Medulla oblongata (tissue), 1 donor: ENCODE results near the gene MT4.

Experiments used
- DNase-seq: peaks from one replicate; pipeline ENCODE4 v3.0.0-alpha.2; 2015; ENCODE audit errors: extremely low spot score

Gene MT4

GRCh38 chr16:56603589-56603988 lies 38.7 kb downstream of the MT4 start:
- peak; percentile 74 for DNase-seq

DNA sequence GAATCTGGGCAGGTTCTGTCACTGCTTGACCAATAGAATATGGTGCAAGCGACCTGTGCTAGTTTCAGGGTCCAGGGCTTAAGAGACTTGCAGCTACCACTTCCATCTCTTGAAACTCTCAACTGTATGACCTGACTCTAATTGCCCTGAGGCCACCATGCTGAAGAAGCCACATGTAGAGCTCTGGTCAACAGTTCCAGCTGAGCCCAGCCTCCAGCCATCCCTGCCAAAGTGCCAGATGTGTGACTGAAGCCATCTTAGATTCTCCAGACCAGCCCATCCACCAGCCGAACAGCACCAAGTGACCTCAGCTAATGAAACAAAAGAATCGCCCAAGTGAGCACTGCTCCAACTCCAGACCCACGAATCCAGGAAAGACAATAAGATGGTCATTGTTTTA lies 40.1 kb downstream of the MT4 start:
- DNase-seq, result no peak

GRCh38 chr16:56605475-56605874 lies 40.6 kb downstream of the MT4 start:
- no peak for DNase-seq

DNA sequence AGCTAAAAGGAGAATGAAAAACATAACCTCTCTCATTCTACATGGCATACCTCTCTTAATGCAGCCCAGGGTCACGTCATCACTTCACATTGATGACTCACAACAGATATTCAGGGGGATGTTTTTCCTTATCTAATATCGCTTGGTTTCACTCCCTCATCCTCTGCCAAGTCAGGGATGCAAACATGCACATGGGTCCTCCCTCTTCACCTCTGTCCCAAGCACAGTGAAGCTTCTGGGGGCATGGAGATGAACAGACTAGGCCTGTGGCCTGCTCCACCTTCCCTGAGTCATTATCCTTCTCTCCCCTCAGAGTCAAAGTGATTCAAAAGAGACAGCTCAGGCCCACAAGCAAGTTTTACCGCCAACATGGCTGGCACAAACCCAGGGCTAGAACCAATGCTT lies 41.2 kb downstream of the MT4 start:
- no peak for DNase-seq

DNA sequence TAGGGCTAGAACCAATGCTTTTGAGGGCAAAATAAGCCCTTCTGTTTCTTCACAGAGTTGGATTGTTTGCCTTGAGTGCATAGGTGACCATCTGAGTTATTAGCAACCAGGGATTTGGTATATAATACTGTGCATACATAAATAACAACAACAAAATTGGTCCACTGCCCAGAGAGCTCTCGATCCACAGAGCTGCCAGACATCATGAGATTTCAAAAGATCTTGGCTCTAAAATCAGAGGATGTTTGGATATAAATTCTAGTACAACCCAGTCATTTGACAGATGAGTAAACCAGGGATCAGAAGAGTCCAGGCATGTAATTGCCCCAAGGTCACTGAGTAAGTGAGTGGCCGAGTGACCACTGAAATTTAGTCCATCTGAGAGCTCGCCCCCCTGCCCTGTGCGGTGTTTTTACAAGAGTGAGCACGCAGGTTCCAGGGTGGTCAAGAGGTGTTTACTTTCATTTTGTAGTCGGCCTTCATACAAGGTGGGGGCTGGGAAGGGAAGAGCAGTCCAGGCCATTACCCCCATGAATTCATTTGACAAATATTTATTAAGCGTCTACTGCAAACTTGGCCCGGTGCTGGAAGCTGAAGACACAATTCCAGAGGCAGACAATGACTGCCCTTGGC lies 41.7 kb downstream of the MT4 start:
- peak; percentile 50 for DNase-seq

DNA sequence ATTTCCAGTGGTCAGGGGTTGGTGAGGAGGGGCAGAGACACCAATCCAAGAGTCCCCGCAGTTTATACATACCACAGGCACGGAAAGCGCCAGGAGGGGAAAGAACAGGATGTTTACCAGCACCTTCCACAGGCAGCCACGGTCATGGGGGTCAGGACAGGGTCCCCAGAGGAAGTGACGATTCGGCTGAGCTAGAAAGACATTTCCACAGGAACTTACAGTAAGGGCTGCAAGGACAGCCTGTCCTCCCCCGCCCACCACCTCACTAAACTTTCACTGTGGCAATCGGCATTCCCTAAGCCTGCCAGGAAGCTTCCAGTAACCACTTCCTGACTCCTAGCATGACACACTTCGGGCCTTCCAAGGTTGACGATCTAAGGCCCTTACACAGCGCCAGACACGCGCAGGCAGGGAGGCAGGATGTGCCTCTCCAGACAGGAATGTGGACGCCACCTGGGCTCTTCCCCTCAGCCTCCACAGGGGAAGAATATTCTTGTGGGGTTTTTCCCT lies 42.3 kb downstream of the MT4 start:
- peak; percentile 47 for DNase-seq

DNA sequence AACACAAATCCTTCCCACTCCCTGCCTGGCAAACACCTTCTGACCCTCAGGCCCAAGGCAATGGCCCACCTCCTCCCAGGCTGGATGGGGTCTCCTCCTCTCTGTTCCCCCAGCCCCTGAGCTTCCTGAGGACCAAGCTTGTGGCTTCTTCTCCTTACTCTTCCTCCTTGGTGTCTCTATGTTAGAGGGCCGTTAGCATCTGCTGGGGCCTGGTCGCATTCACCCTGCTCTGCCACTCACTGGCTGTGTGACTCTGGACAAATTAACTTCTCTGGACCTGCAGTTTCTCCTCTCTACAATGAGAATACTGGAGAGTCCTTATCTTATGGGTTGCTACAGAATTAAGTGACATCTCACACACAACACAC lies 42.8 kb downstream of the MT4 start:
- DNase-seq, result peak; percentile 23

DNA sequence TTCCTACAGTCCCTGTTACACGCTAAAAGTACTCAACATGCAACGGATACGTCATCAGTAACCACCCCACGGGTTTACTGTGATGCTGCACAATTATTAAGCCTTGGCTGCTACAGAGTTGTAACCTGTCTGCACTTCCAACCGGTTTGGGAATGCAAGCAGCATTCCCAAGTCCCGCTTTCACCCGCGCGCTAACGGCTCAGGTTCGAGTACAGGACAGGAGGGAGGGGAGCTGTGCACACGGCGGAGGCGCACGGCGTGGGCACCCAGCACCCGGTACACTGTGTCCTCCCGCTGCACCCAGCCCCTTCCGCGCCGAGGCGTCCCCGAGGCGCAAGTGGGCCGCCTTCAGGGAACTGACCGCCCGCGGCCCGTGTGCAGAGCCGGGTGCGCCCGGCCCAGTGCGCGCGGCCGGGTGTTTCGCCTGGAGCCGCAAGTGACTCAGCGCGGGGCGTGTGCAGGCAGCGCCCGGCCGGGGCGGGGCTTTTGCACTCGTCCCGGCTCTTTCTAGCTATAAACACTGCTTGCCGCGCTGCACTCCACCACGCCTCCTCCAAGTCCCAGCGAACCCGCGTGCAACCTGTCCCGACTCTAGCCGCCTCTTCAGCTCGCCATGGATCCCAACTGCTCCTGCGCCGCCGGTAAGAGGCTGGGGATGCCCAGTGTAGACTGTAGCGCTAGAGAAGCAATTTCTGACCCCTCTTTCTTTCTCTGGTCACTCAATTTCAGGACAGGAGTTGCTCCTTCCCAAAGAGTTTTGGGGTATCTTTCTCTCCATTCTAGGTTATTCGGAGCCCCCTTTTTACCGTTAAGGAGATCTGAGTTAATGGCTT lies 43.4 kb downstream of the MT4 start, which contains the start of gene MT2A:
MT2A (plus strand) TSS at position 542 of the 833 bp plus-strand sequence; CDS start at position 614, 72 bp downstream.
- DNase-seq, result peak; percentile 93

DNA sequence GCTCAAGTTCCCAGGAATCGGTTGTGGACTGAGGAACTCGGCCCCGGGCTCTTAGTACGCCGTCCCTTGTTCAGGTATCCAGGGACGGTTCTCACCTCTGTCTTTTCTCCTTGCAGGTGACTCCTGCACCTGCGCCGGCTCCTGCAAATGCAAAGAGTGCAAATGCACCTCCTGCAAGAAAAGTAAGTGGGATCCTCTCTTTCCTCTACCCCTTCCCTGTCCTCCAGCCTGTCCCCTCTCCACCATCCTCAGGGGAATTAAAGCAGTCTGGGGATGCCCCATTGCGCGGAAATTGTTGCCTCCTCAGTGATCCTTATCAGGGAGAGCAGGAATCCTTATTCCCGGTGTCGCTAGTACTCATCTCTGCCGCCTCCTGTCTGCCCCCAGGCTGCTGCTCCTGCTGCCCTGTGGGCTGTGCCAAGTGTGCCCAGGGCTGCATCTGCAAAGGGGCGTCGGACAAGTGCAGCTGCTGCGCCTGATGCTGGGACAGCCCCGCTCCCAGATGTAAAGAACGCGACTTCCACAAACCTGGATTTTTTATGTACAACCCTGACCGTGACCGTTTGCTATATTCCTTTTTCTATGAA lies 44.1 kb downstream of the MT4 start:
- DNase-seq, result no peak

GRCh38 chr16:56609463-56609921 lies 44.6 kb downstream of the MT4 start:
- DNase-seq, result peak; percentile 92

GRCh38 chr16:56610017-56610608 lies 45.2 kb downstream of the MT4 start:
- peak; percentile 75 for DNase-seq

GRCh38 chr16:56610609-56611111 lies 45.8 kb downstream of the MT4 start:
- no peak for DNase-seq

DNA sequence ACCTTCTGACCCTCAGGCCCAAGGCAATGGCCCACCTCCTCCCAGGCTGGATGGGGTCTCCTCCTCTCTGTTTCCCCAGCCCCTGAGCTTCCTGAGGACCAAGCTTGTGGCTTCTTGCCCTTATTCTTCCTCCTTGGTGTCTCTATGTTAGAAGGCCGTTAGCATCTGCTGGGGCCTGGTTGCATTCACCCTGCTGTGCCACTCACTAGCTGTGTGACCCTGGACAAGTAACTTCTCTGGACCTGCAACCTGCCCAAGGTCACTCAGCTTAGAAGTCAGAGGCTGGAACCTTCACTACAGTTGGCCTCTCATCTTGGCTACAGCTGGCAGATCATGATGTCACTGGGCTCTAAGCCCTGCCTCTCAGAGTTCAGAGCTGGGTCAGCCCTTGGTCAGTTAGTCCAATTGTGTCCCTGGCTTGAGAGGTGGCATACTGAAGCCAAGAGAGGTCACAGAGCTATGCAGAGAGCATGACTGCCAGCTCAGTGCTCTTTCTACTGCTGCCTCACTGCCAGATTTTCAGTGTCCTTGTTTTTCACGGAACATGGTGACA lies 46.5 kb downstream of the MT4 start:
- DNase-seq, result peak; percentile 82

DNA sequence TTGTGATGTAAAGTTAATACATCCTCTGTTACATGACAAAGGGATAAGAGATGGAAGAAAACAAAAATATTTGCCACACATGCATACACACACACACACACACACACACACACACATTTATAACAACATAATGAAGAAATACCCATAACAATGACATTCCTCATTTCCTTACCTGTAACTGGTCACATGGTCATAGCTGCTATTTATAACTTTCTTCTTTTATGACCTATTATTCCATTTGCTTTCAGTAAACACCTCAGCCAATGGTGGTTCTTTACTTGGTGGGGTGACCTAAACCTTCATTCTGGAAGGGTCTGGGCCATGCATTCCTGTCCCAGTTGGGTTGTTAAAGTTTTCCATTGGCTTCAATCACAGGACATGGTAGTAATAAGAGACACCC lies 48.8 kb downstream of the MT4 start:
- DNase-seq, result no peak

DNA sequence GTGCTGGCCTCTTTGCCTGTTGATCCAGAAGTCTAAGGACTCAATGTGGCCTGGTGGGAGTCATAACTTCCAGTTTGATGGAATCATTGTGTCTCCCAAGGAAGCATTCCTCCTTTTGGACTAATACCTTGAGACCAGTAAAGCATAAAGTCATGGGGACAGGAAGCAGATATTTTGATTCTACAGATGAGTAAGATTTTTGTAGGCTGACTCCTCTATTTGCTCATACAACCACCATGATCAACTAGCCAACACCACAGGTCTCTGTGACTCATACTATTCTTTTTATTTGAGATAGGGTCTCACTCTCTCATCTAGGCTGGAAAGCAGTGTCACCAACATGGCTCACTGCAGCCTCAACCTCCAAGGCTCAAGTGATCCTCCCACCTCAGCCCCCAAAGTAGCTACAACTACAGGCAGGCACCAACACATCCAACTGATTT lies 49.7 kb downstream of the MT4 start:
- no peak for DNase-seq

DNA sequence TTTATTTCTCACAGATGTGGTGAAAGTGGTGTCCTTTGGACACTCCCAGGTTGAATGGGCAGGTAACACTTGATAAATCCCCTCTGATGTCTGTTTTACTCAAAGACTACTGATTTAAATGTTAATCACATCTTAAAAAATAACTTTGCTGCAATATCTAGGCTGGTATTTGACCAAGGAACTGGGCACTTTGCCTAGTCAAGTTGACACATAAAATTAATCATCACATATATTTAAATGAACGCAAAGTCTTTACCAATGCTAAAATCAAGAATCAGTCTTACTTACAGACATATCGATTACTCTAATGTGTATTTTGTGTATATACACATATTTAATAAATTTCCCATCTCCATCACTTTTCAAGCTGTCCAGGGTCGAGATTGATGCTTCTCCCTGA lies 50.5 kb downstream of the MT4 start:
- DNase-seq, result no peak

DNA sequence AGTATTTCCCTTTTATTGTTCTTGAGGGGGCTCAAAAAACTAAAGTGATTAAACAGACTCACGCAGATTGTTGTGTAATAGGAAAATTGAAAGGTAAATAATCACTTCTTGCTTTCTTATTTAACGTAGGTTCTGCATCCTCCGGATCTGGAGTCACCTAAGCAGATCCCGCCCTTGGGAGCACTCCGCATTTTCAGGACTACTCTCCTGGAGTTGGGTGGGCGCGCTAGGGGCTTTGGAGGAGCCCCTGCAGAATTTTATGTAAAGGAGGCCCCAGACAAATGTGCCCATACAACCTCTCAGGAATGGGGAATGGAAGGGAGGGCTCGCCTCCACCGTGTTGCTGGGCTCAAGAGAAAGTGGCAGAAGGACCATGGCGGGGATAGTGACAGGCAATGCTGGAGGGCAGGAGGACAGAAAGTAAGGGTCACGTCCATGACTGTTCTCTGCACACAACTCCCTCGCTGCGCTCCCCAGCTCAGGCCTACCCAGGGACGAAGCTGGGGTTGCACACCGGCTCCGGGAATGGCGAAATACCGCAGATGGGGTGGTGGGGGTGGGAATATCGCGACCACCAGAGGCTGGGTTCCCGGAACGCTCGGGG lies 51.8 kb downstream of the MT4 start:
- DNase-seq, result no peak

DNA sequence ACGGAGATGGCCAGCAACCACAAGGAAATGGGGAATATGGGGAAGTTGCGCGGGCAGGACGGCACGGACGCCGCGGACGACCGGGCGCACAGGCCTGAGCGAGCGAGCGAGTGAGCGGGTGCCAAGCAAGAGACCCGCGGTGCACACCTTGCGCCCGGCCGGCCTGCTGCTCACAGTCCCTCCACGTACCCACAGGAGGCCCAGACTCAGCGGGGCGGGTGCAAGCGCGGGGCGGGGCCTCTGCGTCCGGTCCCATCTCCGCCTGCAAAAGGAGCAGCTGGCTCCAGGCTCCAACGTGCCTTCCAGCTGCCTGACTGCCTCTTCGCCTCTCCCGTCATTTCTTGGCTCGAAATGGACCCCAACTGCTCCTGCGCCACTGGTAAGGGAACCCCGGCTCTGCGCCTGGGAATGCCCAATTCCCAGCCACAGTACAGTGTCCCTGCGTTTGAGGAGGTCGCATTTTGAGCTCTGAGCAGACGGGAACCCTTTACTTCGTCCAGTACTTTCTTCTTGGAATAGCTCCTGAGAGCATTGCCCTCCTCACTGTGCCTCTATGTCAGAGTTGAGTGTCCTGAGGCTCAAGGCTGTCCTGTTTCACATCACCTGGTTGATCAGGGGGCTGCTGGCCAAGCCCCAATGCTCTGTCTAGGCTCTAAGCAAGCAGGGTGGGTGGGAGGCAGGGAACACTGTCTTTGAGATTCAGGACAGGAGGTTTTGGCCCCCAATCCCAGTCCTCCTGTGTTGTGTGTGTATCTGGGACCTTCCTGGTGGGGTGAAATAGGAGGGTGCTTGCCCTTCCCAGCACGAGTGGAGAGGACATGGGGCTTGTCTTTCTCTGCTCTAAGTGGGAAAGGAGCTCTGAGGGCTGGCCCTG lies 52.6 kb downstream of the MT4 start:
- peak; percentile 55 for DNase-seq

DNA sequence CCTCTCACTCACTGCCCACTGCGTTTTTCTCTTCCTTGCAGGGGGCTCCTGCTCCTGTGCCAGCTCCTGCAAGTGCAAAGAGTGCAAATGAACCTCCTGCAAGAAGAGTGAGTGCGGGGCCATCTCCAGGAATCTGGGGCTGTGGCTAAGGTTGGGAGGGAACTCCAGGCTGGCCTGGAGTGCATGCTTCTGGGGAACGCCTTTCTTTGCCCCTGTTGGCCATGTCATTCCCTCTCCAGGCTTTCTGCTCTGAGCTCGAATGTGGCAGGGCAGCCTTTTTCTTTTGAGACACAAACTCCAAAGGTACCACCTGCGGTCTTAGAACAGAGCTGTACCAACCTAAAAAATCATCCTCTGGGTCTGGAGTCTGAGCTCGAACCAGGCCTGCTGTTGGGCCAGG lies 53.3 kb downstream of the MT4 start:
- DNase-seq, result no peak
